GM19372 (cell line): ENCODE results near the gene PLK3.
"Not testable (repeated sequence)": the region's sequence is repeated elsewhere in the genome, so short reads cannot be mapped to it uniquely, and the experiment has no call there.

Experiments
- ATAC-seq: cut with Tn5 transposase; IDR thresholded peaks from one replicate; pipeline ENCODE4 v1.9.1; 2021; ENCODE audit warnings: mild to moderate bottlenecking, low read depth, moderate library complexity; ENCODE audit not compliant: unreplicated experiment

The PLK3 gene

DNA sequence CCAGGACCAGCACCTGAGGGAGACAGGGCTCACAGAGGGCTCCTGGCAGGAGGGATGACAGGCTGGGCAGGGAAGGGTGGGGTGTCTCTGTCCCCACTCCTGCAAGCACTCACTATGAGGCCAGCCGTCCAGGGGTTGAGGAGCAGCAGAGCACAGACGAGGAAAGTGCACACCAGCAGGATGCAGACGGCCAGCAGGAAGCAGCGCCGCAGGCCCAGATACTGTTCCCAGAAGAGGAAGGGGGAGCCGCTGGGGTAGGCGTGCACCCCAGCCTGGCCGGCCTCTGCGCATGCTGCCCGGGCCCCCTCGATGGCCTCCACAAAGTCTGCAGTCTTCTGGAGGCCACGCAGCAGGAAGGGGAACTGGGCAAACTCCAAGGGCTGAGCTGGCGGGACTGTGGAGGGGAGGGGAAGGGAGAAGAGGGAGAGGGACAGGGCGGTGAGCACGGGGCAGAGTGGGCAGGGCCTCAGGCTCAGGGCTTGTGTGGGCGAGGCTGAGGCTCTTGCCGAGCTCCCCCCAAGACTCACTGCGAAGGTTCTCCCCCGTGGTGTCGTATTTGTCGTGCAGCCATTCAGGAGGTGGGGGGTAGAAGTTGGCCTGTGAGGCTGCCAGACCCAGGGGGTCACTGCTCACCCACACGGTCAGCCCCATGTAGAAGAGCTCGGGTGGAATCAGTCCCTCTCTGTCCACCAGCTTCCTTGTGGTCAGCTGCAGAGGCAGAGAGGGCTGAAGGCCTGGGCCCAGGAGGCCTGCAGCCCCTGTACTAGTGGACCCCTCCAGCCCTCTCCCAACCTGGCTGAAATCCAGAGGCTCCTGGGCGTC lies 26.4 kb downstream of the PLK3 start:
- no peak for ATAC-seq

- ATAC-seq = no peak
Observed at GRCh38 chr1:44827197-44828002, 27.2 kb downstream of the PLK3 start.

- no peak for ATAC-seq
Observed at GRCh38 chr1:44828003-44828651, 27.9 kb downstream of the PLK3 start.

DNA sequence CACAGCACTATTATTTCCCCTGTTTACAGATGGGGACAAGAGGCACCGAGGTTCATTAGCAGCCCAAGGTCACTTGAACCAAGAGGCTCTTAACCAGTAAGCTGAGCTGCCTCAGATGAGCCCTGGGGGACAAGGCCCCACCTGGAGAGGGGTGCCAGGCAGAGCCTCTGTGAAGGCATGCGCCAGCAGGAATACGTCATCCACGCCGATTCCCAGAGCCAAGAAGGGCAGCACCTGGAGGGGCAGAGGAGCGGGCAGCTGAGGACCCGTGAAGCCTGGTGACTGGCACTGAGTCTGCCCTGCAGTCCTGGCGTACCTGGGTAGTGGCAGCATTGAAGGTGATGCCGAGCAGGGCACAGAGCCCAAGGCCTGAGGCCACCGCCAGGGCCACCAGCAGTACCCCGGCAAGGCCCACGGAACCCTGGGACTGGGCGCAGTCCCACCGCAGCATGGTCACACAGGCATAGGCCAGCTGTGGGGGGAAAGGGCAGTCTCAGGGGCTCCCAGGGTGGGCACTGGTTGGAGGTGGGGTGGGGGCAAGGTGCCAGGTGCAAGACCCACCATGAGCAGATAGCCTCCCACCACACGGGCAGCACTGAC lies 28.8 kb downstream of the PLK3 start:
- ATAC-seq = no peak

- no peak for ATAC-seq
Observed at GRCh38 chr1:44829506-44830384, 29.6 kb downstream of the PLK3 start.

DNA sequence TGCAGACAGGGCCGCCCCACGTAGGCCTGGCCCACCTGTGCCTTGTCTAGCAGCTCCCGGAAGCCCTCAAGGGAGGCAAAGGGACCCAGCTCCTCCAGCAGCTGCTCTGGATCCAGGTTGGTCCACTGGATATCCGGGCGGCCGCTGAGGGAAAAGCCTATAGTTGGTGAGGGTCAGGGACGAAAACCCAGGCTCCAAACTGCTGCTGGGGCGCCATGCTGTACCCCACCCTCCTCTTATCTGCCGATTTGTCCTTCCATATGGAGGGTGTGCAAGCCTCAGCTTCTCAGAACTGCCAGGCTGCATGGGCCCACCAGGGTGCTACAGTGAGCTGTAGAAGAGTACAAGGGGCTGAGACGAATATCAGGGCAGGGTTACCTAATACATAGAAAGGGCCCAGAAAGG lies 30.7 kb downstream of the PLK3 start:
- ATAC-seq = no peak

DNA sequence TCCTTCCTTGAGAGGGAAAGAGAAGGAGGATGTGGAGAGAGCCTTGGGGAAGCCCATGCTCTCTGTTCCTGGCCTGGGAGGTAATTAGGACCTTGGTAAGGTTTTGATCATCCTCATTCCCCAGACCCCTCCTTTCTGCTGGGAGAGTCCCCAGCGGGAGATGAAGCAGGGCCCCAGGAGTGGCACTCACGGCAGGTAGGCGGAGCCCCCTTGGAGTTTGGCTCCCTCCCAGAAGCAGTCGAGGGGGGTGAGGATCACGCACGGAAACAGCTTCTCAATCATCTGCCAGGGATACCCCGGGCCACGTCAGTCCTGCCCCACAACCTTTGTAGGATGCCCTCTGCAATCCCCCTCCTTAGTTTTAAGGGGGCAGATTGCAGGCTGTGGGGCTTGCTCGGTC lies 31.3 kb downstream of the PLK3 start:
- ATAC-seq = no peak

DNA sequence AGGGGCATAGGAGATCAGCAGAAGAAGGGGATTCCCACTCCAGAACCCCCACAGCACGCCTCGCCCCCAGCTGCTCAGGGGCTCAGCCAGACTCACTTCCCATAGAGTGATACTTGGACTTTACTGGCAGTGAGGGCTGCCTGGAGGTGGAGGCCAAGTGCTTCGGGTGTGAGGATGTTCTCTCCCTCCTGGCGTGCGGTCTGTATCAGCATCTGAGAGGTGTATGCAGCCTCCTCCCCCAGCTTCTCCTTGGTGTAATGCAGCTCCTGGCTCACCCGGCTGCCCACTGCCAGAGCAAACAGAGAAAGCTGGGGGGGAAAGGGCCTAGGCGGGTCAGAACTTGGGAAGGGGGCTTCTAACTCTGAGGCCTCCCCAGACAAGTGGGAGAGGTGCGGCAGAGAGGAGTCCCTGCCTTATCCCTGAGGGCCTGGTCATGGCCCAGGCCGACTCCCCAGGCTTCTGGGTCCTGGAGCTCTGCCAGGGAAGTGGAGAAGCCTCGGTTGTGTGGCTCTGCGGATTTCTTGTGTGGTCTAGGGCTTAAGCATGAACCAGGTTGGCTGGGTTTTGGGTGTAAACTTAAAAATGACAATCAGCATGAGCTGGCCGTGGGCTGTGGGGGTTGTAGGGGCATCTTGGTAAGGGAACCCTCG lies 32.0 kb downstream of the PLK3 start:
- no peak for ATAC-seq

GRCh38 chr1:44834328-44834727 lies 34.2 kb downstream of the PLK3 start:
- no peak for ATAC-seq

DNA sequence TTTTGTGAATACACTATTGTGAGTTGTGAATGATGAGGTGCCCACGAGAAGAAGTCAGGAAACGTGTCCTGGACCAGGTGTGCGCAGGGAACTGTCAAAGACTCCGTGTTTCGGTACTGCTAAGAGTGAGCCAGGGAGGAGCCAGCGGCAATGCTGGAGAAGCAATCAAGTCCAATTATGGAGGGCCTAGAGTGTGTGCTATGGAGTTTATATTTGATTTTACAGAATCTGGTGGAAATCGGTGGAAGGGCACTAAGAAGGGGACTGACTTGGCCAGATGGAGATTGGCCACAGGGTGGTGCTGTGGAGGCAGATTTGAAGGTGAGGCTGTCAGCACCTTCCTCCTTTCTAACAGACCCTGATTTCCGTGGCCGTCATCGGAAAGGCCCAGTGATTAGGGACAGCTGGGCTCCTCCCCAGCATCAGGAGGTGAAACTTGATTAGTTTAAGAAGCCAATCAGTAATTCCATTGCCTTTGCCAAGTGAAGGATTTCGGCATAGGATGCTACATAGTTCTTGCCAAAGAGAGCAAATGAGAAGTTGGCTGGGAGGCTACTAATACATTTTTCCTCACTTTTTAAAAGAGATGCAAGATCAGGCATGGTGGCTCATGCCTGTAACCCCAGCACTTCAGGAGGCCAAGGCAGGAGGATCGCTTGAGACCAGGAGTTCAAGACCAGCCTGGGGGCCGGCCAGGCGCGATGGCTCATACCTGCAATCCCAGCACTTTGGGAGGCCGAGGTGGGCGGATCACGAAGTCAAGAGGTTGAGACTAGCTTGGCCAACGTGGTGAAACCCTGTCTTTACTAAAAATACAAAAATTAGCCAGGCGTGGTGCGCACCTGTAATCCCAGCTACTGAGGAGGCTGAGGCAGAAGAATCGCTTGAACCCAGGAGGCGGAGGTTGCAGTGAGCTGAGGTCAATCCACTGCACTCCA lies 35.8 kb downstream of the PLK3 start:
- no peak for ATAC-seq

DNA sequence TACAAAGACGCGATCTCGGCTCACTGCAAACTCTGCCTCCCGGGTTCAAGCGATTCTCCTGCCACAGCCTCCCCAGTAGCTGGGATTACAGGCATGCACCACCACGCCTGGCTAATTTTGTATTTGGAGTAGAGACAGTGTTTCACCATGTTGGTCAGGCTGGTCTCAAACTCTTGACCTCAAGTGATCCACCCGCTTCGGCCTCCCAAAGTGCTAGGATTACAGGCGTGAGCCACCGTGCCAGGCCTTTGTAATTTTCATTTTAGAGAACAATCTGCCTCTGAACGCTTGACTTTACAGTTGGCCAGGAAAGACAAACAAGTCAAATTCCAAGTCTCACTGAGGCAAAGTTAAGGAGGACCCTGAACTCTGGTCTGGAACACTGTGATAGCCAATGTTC lies 38.1 kb downstream of the PLK3 start:
- ATAC-seq = not testable (repeated sequence)

DNA sequence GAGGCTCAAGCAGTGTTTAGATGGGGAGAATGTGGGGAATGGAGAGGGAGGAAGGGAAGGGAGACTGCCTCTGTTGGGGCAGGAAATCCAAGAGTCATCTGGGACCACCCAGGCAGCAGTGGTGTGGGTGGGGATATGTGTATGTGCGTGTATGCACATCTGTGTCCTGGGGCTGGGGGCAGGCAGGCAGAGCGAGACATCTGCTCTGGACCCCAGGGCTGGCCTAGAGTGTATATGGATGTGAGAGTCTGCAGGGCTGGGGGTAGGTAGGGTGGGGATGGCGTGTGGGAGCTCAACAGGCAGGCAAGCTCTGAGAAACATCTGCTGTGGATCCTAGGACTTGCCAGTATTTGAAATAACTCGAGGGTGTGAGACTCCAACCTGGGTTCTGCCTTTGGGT lies 39.4 kb downstream of the PLK3 start:
- ATAC-seq = no peak

DNA sequence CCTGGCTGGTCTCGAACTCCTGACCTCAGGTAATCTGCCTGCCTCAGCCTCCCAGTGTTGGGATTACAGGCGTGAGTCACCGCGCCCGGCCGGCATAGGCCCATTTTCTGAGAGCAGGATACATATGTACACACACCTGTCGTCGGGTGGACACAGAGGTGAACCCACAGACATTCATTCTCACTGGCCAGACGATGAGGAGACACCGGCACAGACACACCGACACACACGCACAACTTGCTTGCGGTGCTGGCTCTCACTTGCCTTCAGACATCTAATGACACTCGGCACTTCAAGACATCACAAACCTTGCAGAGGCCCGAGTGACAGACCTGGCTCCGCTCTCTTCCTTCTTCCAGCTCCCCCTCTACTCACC lies 42.3 kb downstream of the PLK3 start:
- no peak for ATAC-seq

DNA sequence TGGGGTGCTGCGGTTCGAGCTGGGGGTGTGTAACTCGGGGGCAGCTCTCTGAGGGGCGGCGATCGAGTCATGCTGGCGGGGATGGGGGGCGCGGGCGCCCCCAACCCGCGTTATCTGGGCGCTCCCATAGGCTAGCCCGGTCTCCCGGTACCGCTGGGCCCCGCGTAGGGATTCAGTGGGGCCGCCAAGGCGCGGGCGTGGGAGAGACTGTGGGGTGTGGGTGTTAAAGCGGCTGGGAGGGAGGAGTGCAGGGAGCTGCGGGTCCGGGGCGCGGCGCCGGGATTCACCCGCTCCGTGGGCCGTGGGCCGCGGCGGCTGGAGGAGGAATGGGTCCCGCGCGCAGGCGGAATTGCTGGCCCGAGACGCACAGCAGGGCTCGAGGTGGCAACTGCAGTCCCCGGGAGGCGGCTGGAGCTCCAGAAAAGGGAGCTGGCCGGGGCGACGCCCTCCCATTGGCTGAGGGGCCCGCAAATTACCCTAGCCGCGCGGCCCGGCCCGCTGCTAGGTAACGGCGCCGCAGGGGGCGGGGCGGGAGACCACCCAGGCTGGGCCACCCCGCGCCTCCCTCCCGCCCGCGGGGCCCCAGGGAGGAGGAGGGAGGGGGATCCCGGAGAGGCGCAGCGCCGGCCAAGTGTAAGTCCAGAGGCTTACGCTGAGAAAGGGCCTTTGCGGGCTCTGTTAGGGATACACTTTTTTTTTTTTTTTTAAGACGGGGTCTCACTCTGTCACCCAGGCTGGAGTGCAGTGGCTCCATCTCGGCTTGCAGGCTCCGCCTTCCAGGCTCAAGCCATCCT lies 42.9 kb downstream of the PLK3 start, which contains the start of gene PTCH2:
TSS of gene PTCH2 (minus strand) at position 392 of the 794 bp plus-strand sequence. CDS start at position 71, 321 bp downstream.
- ATAC-seq = no peak

GRCh38 chr1:44846985-44847384 lies 46.8 kb downstream of the PLK3 start:
- no peak for ATAC-seq

GRCh38 chr1:44847845-44848244 lies 47.7 kb downstream of the PLK3 start:
- ATAC-seq = no peak

- ATAC-seq = no peak
Observed at GRCh38 chr1:44848456-44849181, 48.4 kb downstream of the PLK3 start.
